Superior temporal gyrus (tissue), 1 donor: ENCODE measurements around the gene PPP2R2D.

Experiments used
- DNase-seq: peaks from one replicate; pipeline ENCODE4 v3.0.0-alpha.2; 2016; ENCODE audit errors: extremely low spot score

PPP2R2D gene

DNA sequence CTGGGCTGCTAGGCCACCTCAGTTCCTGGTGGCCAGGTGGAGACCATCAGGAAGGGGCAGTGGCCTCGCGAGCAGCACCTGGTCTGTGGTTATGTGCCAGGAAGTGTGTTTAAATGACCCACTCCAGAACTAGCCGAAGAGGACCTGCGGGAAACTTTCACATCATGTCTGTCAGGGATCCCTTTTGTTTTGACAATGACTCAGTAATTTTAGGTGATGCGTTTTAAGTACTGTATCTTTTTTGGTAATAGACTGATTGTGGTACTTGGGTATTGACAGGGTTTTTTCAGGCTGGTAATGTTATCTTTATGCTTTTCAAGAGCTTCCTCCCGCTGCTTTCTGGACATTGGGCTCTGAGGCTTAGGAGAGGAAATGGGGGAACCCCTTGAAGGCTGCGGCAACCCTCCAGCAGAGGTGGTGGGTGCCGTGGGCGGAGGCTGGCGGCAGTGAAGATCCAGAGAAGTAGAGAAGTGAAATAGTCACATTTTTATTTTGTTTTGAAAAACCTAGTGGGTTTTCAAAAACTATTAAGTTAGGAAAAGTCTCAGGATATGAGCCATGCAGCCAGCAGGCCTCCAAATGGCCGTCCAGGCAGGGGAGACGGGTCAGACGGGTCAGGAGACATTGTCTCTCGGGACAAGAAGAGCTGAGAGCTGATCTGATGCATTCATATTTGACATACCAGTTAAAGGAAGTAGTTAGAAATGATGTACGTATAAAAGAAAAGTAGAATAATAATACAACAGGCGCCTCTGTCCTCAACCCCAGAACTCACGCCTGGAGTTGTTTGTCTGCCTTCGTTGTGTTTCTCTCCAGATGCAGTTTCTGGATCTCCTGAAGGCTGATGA lies 27.7 kb downstream of the PPP2R2D start:
- no peak for DNase-seq

- DNase-seq: no peak
Measured at GRCh38 chr10:131929122-131929845, 28.5 kb downstream of the PPP2R2D start.

- no peak for DNase-seq
Measured at GRCh38 chr10:131930150-131930549, 29.3 kb downstream of the PPP2R2D start.

- DNase-seq: no peak
Measured at GRCh38 chr10:131930586-131931330, 29.9 kb downstream of the PPP2R2D start.

- no peak for DNase-seq
Measured at GRCh38 chr10:131931981-131932380, 31.2 kb downstream of the PPP2R2D start.

DNA sequence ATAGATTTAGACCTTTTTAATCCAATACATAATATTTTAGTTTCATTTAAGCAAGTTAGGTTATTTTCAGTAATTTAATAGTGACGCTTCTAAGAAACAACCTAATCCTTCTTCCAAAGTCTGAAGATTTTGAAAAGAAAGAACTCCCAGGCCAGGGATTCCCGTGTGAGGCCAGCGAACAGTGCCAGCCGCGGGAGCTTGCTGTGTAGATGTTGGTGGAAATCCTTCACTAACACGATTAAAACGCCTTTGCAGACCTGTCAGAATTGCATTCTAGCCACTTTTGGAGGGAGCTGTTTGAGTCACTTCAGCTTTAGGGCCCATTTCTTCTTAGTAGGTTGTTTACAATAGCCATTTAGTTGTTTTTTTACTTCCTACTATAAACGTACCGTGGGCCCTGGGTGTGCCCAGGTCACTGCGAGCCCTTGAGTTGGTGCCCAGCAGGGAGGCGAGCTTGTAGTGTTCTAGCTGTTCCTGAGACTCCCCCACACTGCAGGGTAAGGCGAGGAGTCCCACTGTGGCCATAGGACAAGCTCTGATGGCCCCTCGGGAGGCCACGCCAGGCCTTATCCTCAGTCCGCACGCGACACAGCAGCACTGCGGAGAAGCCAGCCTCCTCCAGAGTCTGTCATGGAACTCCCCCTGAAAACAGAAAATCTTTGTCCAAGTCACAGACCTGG lies 32.3 kb downstream of the PPP2R2D start:
- no peak for DNase-seq

- DNase-seq: no peak
Measured at GRCh38 chr10:131933696-131934086, 32.9 kb downstream of the PPP2R2D start.

GRCh38 chr10:131934769-131935168 lies 34.0 kb downstream of the PPP2R2D start:
- DNase-seq: no peak

- DNase-seq: no peak
Measured at GRCh38 chr10:131935260-131935659, 34.5 kb downstream of the PPP2R2D start.

GRCh38 chr10:131936294-131936693 lies 35.5 kb downstream of the PPP2R2D start:
- DNase-seq: no peak

DNA sequence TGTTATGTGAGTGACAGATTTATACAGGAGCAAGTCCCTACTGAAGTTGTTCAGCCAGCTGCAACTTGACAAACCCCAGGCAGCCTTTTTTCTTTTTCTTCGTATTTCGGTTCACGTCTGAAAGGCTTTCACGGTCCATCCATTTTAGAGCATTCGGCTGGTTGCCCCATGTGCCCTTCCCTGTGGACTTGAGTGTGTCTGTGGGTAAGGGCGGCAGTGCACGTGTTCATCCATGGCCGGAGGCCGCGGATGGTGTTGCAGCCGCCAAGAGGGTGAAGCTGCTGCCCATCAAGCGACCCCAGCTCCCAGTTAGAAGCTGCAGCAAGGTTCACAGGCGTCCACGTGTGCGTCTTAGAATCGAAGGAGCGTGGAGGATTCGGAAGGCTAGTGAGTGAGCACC lies 35.9 kb downstream of the PPP2R2D start:
- no peak for DNase-seq

- DNase-seq: no peak
Measured at GRCh38 chr10:131937836-131938235, 37.0 kb downstream of the PPP2R2D start.

GRCh38 chr10:131938681-131939080 lies 37.9 kb downstream of the PPP2R2D start:
- DNase-seq: no peak

- no peak for DNase-seq
Measured at GRCh38 chr10:131942455-131942854, 41.6 kb downstream of the PPP2R2D start.

DNA sequence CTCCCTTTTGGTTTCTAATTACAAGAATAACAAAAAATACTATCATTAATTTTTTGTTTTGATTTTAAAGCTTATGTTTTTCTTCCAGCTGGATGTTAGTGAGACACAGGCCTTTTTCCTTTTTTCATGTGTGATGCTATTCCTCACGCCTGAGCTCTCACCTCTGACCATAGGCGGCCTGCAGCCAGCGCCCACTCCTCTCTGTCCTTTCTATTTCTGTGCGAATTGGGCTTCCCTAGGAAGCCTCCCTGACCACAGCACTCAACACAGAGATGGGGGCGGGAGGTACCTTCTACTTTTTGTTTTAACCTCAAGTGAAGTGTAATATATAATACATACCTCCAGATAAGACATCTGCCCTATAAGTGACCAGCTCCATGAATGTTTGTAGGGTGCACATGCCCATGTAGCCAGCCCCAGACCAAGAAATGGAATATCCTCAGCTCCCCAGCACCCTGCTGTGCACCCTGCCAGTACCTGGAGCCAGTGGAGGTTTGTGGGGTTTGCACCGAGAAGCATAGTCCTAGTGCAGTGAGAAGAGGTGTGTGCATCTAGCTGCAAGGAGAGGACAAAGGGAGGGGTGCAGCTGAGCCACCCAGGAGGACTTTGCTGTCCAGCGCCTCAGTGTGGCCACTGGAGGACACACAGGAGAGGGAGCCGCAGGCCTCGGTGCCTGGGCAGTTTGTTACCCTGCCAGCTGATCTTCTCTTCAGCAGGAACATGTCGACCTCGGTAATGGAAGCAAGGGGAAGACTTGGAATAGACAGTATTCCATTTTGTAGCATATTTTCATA lies 42.4 kb downstream of the PPP2R2D start:
- no peak for DNase-seq

GRCh38 chr10:131944412-131944811 lies 43.6 kb downstream of the PPP2R2D start:
- no peak for DNase-seq

DNA sequence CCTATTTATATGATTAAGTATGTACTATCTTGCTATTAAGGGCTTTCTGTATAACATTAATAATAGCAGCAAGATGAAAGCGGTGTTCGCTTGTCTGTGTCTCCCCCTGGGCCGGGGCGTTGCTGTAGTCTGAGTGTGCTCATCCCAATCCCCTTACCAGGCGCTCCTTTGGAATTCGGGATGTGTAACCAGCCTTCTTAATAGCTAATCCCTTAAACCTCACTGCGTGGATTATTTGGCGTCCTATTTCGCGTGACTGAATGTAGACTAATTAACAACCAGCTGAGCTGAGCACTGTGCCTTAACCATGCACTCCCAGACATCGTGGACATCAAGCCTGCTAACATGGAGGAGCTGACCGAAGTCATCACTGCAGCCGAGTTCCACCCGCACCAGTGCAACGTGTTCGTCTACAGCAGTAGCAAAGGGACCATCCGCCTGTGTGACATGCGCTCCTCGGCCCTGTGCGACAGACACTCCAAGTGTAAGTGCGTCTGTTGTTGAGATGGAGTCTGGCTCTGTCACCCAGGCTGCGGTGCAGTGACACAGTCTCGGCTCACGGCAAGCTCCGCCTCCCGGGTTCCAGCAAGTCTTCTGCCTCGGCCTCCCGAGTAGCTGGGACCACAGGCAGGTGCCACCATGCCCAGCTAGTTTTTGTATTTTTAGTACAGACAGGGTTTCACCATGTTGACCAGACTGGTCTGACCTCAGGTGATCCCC lies 44.3 kb downstream of the PPP2R2D start:
- DNase-seq: no peak

DNA sequence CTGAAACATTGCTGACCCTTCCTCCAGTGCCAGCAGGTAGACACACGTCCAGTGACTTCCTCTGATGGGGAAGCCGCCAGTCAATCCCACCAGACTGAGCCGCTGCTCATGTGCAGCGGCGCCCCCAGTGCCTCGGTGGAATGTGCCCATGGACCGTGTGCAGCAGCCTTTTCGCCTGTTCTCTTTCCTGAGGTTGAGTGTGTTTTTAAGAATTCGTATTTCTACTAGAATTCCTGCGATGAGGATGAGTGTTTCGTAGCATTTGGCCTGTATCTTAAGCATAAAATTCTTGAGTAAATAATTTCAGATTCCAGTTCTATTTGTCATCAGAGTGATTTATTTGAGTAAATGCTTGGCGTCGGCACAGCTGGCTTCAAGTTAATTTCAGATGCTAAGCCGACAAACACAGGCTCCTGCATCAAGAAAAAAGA lies 45.5 kb downstream of the PPP2R2D start:
- DNase-seq: no peak

DNA sequence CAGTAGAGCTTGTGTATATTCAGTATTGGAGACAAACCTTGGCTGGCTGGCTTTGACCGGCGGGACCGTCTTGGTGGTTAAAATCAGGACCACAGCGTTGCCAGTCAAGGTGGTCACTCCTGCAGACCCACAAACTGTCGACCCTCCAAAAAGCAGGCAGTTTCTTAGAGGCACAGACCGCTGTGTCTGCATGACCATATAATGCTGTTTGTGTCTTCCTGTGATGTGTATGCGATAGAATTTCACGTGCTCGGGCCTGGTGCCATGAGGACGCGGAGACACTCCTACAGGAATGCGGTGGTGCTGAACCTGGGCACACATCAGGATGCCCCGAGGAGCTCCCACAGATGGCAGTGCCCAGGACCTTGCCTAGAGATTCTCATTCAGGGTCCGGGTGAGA lies 46.1 kb downstream of the PPP2R2D start:
- DNase-seq: no peak

DNA sequence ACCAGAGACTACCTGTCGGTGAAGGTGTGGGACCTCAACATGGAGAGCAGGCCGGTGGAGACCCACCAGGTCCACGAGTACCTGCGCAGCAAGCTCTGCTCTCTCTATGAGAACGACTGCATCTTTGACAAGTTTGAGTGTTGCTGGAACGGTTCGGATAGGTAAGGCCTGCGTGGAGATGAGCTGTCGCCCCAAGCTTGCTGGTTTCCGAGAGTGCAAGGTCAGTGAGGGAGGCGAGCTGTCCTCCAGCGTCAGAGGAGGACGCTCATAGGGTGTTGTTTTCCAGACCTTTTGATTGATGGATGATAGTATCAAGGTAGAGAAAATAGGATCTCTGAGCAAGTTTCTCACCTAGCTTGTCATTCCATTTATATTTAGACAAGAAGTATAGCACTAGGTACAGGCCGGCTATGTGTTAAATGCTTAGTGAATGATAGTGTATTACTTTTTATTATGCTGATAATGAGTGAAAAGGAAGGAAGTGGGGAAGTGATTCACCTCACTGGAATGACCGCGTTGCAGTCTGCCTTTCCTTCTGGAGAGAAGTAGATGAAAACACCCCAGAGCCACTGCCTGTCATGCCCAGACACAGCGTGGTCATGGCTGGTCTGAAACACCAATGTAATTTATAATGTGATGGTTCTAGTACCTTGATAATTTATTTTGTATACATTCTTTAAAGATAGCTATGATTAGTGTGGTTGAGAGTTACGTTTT lies 47.0 kb downstream of the PPP2R2D start:
- DNase-seq: no peak
